ENCODE results near the gene FOXD3.
"Not testable (repeated sequence)": the region's sequence is repeated elsewhere in the genome, so short reads cannot be mapped to it uniquely, and the experiment has no call there.

FOXD3 gene

GRCh38 chr1:63321066-63321784 lies 1.1 kb upstream of the FOXD3 start:
- no peak for FAIRE-seq

GRCh38 chr1:63321785-63322113 lies 618 bp upstream of the FOXD3 start:
- no peak for FAIRE-seq

- FAIRE-seq, result no peak
Measured at GRCh38 chr1:63322944-63323864, 837 bp downstream of the FOXD3 start.

- FAIRE-seq, result no peak
Measured at GRCh38 chr1:63323865-63324778, 1.8 kb downstream of the FOXD3 start.

GRCh38 chr1:63324779-63325119 lies 2.4 kb downstream of the FOXD3 start:
- FAIRE-seq, result no peak

- FAIRE-seq, result no peak
Measured at GRCh38 chr1:63325279-63325985, 3.1 kb downstream of the FOXD3 start.

- FAIRE-seq, result no peak
Measured at GRCh38 chr1:63326106-63326472, 3.7 kb downstream of the FOXD3 start.

- FAIRE-seq, result no peak
Measured at GRCh38 chr1:63326473-63327380, 4.4 kb downstream of the FOXD3 start.

- FAIRE-seq, result no peak
Measured at GRCh38 chr1:63327417-63328054, 5.2 kb downstream of the FOXD3 start.

GRCh38 chr1:63328122-63328521 lies 5.8 kb downstream of the FOXD3 start:
- no peak for FAIRE-seq

GRCh38 chr1:63328781-63329180 lies 6.4 kb downstream of the FOXD3 start:
- FAIRE-seq, result no peak

- no peak for FAIRE-seq
Measured at GRCh38 chr1:63329621-63330330, 7.4 kb downstream of the FOXD3 start.

- no peak for FAIRE-seq
Measured at GRCh38 chr1:63330331-63330916, 8.1 kb downstream of the FOXD3 start.

- no peak for FAIRE-seq
Measured at GRCh38 chr1:63342402-63342801, 20.0 kb downstream of the FOXD3 start.

GRCh38 chr1:63343922-63344321 lies 21.6 kb downstream of the FOXD3 start:
- no peak for FAIRE-seq

- FAIRE-seq, result no peak
Measured at GRCh38 chr1:63350320-63350719, 28.0 kb downstream of the FOXD3 start.

GRCh38 chr1:63352736-63353135 lies 30.4 kb downstream of the FOXD3 start:
- FAIRE-seq, result no peak

GRCh38 chr1:63356234-63356633 lies 33.9 kb downstream of the FOXD3 start:
- FAIRE-seq, result not testable (repeated sequence)

- FAIRE-seq, result no peak
Measured at GRCh38 chr1:63359561-63359960, 37.2 kb downstream of the FOXD3 start.

GRCh38 chr1:63362073-63362472 lies 39.7 kb downstream of the FOXD3 start:
- FAIRE-seq, result no peak

Measured in colon (tissue), 2 donors.